ENCODE data around the gene SAP30L. TPM values are rescaled to one million over a fixed set of nuclear protein-coding genes. Genes with fewer than 3 reads are reported as not detected.

SAP30L gene
- total and polyA plus RNA-seq, 2 experiments from 2014 or later: 21.4 to 29.3 TPM

GRCh38 chr5:154440540-154440939, 5.3 kb upstream of the SAP30L start:
- Histone ChIP-seq H3K4me1 (ENCODE audit: insufficient read depth) (0 out of 2 replicates have a peak, but pooled peaks cover 2% of the 10 kb centered on the region), H3K9me2 (ENCODE audit: insufficient read depth) (no peaks in the 10 kb centered on the region), H3K36me3 (ENCODE audit: insufficient read depth) (peaks cover 20% of the 10 kb centered on the region; the same call in 1 of the 2 replicates), H3K79me2 (replicated peaks; ENCODE audit: insufficient read depth) (peaks cover 4% of the 10 kb centered on the region), H3K27me3 (ENCODE audit: insufficient read depth) (no peaks in the 10 kb centered on the region), H2AFZ (no peak overlapping the region), H3K4me3 (no peak overlapping the region), H4K20me1 (replicated peaks; ENCODE audit: insufficient read depth) (no peaks in the 10 kb centered on the region; the same call in 1 of the 2 replicates), H3K27ac (ENCODE audit: low read depth) (no peak overlapping the region), H3K4me2 (no peak overlapping the region), H3F3A (replicated peaks; ENCODE audit: low read depth) (0 out of 2 replicates have a peak, but pooled peaks cover 2% of the 10 kb centered on the region)
- TF ChIP-seq EZH2 (IDR thresholded peaks at IDR 0.05; ENCODE audit: low read depth, unreplicated experiment): no peak
- TF ChIP-seq ZNF331 (CRISPR knock-in tag; IDR thresholded peaks at IDR 0.05; ENCODE audit: low read depth): no peak
- TF ChIP-seq ZNF114 (CRISPR knock-in tag; IDR thresholded peaks at IDR 0.05): no peak
- TF ChIP-seq POLR2AphosphoS5 (IDR thresholded peaks at IDR 0.05; ENCODE audit: low read depth): no peak
- no peak for TF ChIP-seq JUNB (IDR thresholded peaks at IDR 0.05; ENCODE audit: unreplicated experiment)
- no peak for TF ChIP-seq CTCF (conservative IDR thresholded peaks at IDR 0.05; ENCODE audit: low read depth in 2 of 2)
- TF ChIP-seq, protein P1, sequence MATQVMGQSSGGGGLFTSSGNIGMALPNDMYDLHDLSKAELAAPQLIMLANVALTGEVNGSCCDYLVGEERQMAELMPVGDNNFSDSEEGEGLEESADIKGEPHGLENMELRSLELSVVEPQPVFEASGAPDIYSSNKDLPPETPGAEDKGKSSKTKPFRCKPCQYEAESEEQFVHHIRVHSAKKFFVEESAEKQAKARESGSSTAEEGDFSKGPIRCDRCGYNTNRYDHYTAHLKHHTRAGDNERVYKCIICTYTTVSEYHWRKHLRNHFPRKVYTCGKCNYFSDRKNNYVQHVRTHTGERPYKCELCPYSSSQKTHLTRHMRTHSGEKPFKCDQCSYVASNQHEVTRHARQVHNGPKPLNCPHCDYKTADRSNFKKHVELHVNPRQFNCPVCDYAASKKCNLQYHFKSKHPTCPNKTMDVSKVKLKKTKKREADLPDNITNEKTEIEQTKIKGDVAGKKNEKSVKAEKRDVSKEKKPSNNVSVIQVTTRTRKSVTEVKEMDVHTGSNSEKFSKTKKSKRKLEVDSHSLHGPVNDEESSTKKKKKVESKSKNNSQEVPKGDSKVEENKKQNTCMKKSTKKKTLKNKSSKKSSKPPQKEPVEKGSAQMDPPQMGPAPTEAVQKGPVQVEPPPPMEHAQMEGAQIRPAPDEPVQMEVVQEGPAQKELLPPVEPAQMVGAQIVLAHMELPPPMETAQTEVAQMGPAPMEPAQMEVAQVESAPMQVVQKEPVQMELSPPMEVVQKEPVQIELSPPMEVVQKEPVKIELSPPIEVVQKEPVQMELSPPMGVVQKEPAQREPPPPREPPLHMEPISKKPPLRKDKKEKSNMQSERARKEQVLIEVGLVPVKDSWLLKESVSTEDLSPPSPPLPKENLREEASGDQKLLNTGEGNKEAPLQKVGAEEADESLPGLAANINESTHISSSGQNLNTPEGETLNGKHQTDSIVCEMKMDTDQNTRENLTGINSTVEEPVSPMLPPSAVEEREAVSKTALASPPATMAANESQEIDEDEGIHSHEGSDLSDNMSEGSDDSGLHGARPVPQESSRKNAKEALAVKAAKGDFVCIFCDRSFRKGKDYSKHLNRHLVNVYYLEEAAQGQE (IDR thresholded peaks at IDR 0.05; ENCODE audit: unreplicated experiment): no peak
- TF ChIP-seq, protein P2, sequence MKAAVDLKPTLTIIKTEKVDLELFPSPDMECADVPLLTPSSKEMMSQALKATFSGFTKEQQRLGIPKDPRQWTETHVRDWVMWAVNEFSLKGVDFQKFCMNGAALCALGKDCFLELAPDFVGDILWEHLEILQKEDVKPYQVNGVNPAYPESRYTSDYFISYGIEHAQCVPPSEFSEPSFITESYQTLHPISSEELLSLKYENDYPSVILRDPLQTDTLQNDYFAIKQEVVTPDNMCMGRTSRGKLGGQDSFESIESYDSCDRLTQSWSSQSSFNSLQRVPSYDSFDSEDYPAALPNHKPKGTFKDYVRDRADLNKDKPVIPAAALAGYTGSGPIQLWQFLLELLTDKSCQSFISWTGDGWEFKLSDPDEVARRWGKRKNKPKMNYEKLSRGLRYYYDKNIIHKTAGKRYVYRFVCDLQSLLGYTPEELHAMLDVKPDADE (IDR thresholded peaks at IDR 0.05): no peak
- TF ChIP-seq, protein P3, sequence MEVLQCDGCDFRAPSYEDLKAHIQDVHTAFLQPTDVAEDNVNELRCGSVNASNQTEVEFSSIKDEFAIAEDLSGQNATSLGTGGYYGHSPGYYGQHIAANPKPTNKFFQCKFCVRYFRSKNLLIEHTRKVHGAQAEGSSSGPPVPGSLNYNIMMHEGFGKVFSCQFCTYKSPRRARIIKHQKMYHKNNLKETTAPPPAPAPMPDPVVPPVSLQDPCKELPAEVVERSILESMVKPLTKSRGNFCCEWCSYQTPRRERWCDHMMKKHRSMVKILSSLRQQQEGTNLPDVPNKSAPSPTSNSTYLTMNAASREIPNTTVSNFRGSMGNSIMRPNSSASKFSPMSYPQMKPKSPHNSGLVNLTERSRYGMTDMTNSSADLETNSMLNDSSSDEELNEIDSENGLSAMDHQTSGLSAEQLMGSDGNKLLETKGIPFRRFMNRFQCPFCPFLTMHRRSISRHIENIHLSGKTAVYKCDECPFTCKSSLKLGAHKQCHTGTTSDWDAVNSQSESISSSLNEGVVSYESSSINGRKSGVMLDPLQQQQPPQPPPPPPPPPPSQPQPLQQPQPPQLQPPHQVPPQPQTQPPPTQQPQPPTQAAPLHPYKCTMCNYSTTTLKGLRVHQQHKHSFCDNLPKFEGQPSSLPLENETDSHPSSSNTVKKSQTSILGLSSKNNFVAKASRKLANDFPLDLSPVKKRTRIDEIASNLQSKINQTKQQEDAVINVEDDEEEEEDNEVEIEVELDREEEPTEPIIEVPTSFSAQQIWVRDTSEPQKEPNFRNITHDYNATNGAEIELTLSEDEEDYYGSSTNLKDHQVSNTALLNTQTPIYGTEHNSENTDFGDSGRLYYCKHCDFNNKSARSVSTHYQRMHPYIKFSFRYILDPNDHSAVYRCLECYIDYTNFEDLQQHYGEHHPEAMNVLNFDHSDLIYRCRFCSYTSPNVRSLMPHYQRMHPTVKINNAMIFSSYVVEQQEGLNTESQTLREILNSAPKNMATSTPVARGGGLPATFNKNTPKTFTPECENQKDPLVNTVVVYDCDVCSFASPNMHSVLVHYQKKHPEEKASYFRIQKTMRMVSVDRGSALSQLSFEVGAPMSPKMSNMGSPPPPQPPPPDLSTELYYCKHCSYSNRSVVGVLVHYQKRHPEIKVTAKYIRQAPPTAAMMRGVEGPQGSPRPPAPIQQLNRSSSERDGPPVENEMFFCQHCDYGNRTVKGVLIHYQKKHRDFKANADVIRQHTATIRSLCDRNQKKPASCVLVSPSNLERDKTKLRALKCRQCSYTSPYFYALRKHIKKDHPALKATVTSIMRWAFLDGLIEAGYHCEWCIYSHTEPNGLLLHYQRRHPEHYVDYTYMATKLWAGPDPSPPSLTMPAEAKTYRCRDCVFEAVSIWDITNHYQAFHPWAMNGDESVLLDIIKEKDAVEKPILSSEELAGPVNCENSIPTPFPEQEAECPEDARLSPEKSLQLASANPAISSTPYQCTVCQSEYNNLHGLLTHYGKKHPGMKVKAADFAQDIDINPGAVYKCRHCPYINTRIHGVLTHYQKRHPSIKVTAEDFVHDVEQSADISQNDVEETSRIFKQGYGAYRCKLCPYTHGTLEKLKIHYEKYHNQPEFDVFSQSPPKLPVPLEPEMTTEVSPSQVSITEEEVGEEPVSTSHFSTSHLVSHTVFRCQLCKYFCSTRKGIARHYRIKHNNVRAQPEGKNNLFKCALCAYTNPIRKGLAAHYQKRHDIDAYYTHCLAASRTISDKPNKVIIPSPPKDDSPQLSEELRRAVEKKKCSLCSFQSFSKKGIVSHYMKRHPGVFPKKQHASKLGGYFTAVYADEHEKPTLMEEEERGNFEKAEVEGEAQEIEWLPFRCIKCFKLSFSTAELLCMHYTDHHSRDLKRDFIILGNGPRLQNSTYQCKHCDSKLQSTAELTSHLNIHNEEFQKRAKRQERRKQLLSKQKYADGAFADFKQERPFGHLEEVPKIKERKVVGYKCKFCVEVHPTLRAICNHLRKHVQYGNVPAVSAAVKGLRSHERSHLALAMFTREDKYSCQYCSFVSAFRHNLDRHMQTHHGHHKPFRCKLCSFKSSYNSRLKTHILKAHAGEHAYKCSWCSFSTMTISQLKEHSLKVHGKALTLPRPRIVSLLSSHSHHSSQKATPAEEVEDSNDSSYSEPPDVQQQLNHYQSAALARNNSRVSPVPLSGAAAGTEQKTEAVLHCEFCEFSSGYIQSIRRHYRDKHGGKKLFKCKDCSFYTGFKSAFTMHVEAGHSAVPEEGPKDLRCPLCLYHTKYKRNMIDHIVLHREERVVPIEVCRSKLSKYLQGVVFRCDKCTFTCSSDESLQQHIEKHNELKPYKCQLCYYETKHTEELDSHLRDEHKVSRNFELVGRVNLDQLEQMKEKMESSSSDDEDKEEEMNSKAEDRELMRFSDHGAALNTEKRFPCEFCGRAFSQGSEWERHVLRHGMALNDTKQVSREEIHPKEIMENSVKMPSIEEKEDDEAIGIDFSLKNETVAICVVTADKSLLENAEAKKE (CRISPR knock-in tag; IDR thresholded peaks at IDR 0.05): no peak
- TF ChIP-seq NANOG (IDR thresholded peaks at IDR 0.05; ENCODE audit: borderline replicate concordance): no peak
- TF ChIP-seq EZH2phosphoT487 (IDR thresholded peaks at IDR 0.05; ENCODE audit: unreplicated experiment): no peak
- TF ChIP-seq CREB1 (CRISPR knock-in tag; IDR thresholded peaks at IDR 0.05; ENCODE audit: low read depth): no peak
- H3K36me3 Mint-ChIP-seq (ENCODE audit: low read depth): peaks cover 32% of the 10 kb centered on the region
- H3K4me3 Mint-ChIP-seq: no peak overlapping the region
- no peak for DNase-seq (ENCODE audit: low spot score)
- ATAC-seq: no peak
- H3K27me3 Mint-ChIP-seq (ENCODE audit: insufficient read depth, low read depth, poor library complexity): peaks cover 7% of the 10 kb centered on the region
- H3K27ac Mint-ChIP-seq: no peak overlapping the region
- H3K4me1 Mint-ChIP-seq: peaks cover 4% of the 10 kb centered on the region; the same call in 2 of the 3 replicates
- no peaks in the 10 kb centered on the region; the same call in 2 of the 3 replicates for H3K9me3 Mint-ChIP-seq
